Suppressor macrophage (primary cell): ENCODE results near the gene PPDPF.

Experiments used
- DNase-seq, 4 experiments: peaks; one replicate each; pipeline ENCODE4 v3.0.0-alpha.2; 2020 to 2022

Gene PPDPF

GRCh38 chr20:63538204-63539091 is 17.9 kb downstream of the PPDPF start:
- peak; percentile 41 to 76 (median 64) for DNase-seq

GRCh38 chr20:63539092-63539430 is 18.5 kb downstream of the PPDPF start:
- no peak for DNase-seq

DNA sequence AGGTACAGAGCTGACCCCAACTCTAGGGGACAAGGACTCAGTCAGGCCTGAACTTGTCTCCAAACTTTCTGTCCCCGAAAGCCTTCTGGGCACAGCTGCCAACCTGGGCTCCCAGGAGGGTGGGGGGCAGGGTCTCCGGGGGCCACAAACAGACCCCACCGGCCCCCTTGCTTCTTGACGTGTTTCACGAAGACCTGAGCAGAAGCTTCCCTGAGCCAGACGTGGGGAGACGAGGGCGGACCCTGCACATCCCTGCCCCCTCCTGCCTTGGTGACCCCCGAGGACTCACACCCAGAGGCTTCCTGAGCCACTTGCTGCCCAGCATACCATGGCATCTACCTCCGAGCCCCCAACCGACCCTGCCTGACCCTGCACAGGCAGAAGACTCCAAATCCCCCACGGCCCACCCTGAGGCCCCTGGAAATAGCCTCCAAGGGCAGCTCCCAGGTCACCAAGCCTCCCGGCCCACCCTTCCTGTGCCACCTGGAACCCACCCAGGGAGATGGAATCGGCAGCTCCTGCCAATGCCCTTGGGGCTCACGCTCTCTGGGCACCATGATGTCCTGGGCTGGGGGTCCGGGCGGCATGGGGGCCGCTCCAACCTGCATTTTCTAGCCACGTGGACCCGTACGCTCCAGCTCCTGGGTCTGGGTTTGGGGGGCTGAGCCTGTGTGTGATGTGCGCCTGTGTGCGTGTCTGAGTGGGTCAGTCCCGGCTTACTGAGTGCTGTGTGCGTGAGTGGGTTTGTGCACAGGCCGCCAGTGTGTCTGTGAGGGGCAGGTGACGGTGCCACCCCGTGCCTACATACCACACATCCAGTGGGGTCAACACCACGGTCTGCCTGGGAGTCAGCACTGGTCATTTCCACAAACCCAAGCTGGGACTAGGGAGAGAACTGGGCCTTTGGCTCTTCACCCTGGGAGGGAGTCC is 19.1 kb downstream of the PPDPF start:
- DNase-seq = no peak

GRCh38 chr20:63540417-63541186 is 20.0 kb downstream of the PPDPF start:
- DNase-seq = peak; percentile 14 to 36 (median 23)

- DNase-seq = no peak
Observed at GRCh38 chr20:63541371-63541770, 20.8 kb downstream of the PPDPF start.

DNA sequence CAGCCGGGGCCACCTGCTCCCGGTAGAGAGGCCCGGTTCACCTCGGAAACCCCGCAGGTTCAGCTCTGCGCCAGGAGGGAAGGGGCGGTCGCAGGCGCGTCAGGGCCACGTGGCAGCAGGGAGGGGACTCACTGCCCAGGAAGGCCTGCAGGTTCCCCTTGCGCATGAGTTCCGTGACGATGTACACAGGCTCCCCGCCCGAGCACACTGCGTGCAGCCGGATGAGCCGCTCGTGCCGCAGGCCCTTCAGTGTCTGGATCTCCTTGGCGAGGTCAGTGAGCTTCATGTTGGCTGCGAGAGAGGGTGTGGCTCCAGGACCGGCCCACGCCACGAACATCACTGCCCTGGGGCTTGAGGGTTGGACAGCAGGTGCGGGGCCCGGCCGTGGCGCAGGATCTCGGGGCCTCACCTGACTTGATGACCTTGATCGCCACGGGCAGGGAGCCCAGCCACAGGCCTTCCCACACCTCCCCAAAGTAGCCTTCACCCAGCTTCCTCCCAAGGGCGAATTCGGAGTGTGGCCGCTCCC is 21.5 kb downstream of the PPDPF start:
- no peak for DNase-seq

GRCh38 chr20:63542696-63543095 is 22.1 kb downstream of the PPDPF start:
- DNase-seq = no peak

GRCh38 chr20:63543131-63543530 is 22.6 kb downstream of the PPDPF start:
- no peak for DNase-seq

GRCh38 chr20:63543733-63544132 is 23.2 kb downstream of the PPDPF start:
- no peak for DNase-seq

DNA sequence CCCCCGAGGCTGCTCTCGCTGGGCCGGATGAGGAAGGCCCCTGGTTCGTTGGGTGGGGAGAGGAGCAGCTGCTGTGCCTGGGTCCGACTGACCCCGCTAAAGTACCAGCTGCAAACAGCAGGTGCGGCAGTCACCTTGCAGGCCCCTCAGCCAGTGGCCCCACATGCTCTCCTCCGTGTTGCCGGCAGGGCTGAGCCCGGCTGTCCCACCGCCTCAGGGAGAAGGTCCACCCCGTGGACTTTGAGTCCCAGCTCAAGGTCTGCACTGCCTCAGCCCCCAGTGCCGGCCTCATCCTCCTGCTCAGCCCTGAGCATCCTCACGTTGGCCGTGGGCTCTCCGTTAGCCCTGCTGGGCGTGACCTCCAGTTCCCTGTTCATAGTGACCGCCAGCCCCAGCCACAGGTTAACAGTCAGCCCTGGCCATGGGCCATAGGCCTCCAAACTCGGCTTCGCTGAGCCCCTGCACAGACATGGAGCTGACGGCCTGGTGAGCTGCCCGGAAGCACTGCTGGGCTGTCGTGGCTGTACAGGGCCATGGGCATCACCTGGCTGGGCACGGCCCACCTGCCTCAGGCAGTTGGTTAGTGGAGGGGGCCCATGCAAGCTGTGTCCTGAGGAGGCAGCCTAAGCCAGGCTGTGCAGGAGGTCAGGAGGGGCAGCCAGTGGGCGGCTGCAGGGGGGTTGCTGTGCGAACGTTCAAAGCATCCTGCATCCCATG is 23.8 kb downstream of the PPDPF start:
- no peak for DNase-seq

- DNase-seq = no peak
Observed at GRCh38 chr20:63544958-63545516, 24.5 kb downstream of the PPDPF start.

DNA sequence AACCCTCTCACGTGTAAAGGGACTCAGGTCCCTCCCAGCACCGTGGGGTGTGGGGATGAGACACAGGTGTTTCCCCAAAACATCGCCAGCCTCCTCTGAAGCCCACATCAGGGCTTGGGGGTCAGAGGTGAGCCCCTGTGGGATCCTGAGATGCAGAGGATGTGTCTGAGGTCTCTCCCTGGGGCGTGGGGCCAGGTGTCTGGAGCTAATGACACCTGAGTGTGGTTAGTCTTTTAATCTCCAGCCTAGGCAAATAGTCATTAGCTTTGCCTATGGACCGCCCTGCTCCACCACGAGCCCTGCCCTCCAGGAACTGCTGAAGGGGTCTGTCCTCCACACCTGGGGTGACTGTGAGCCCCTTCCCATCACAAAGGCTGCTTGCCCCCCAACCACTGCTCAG is 25.2 kb downstream of the PPDPF start:
- no peak for DNase-seq

DNA sequence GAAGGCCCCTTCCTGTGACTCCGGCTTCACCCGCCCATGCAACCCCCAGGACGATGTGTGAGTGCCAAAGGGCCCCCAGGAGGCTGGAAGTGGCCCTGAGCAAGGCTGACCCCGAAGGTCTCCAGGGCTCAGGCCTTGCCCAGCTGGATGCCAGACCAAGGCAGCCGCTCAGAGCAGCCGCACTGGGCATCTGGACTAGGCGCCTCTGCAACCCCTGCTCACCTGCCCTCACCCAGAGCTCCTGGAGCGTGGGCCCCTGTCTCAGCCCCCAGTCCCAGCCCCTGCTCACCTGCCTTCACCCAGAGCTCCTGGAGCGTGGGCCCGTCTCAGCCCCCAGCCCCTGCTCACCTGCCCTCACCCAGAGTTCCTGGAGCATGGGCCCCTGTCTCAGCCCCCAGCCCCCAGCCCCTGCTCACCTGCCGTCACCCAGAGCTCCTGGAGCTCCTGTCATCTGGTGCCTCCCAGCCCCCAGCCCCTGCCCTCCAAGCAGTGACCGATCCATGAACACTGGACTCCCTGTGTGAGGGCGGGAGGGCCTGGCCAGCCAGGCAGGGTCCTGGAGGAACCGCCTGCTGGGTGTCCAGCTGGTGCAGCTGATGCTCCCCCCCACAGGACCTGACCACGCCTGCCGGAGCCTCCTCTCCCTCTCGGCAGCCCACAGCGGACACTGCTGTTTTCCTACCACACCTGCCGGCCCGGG is 25.8 kb downstream of the PPDPF start:
- DNase-seq = no peak

DNA sequence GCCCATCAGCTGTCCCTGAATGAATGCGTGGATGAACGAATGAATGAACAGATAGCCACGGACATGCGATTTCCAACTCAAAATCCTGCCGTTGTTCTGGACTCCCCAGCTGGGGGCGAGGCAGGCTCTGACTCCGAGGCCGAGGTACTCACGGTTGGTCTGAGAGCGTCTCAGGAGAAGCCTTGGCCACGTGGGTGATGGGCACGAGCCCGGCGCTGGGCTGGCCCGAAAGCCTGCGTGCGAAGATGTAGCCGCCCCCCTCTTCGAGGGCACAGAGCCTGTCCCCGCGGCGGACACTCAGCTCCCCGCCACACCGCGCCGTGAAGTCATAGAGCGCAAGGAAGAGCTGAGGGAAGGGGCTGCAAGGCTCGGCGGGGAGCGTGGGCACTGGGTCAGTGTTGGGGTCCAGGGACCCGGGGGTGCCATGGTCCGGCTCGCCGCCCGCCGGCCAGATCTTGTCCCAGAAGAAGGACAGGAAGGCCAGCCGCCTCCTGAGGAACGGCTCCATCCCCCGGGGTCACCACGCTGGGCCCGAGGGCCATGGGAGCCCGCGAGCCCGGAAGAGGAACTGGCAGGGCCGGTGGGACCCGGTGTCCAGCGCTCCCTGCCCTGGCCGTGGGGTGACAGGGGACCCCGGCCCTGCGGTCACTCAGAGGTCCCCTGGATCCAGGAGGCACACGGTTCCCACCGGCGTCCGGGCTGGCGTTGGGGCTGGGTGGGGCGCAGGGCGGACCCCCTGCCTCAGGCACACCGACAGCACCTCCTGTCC is 26.6 kb downstream of the PPDPF start:
- DNase-seq = no peak

GRCh38 chr20:63547725-63548480 is 27.3 kb downstream of the PPDPF start, which contains the start of gene SRMS:
Gene SRMS, minus strand, starts transcription at chr20:63547749. Its CDS starts 286 bp downstream, at chr20:63547463.
- DNase-seq = no peak

DNA sequence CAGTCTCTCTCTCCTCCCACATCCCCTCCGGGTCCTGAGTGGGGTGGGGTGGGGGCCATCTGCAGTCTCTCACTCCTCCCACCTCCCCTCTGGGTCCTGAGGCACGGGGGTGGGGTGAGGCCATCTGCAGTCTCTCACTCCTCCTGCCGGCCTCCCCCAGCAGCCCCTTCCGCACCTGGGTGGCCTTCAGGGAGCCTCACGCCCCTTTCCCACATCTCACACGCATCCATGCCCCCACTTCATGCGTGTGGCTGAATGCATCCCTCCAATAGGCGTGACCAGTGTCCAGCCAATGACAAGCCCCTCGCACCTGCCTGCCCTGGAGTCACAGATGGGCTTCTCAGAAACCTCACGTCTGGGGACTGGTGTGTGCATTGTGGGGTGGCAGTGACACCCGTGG is 28.0 kb downstream of the PPDPF start:
- DNase-seq = no peak

DNA sequence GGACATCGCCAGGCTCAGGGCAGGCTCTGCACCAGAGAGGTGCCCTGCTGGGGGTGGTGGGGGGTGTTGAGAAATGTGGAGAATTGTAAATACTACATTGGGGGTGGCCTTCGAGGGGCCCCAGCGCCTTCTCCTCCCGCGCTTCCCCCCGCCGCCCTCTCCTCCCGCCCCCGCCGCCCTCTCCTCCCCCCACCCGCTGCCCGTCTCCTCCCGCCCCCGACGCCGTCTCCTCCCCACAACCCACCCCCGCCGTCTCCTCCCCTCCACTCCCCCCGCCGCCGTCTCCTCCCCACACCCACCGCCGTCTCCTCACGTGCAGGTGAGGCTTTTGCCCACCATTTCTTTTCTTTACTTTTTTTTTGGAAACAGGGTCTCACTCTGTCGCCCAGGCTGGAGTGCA is 28.5 kb downstream of the PPDPF start:
- no peak for DNase-seq

DNA sequence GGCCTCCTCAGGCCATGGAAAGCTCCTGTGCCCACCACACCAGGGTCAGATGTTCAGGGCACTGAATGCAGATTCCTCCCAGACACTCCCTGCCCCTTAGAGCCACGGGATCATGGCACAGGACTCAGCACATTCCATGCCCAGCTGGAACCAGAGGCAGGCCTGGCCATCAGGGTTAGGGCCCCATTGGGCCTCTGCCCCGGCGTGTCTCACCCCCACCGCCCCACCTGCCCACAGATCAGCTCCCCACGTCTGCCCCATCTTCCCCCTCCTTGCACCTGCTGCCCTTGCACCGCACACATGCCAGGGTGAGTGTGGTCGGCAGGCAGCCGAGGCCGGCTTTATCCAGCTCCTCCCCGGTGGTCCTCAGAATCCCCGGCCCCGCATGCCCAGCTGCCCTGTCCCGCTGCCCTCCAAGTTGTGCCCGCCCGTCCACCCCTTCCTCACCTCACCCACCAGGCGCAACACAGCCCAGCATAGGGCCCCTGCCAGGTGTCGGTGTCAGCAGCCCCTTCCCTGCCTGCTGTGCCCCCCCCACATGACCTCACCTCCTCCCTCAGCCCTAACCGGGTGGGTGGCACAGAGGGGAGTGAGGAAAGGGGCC is 29.2 kb downstream of the PPDPF start:
- DNase-seq = no peak

DNA sequence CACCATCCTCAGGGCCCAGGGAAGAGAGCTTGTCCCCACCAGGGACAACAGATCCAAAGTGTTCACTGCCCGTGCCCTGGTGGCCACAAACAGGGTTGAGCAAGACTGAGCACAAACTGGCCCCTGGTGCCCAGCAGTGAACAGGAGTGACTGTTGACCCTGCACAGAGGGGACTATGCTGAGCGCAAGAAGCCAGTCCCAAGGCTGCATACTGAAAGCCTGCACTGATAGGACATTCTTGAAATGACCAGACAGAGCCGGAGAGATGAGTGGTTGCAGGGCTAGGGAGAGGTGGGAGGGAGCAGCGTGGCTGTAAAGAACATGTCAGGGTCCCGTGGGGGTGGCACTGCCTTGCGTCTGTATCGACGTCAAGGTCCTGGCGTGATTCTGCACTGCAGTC is 30.5 kb downstream of the PPDPF start:
- DNase-seq = no peak
